ENCODE measurements around the gene MED12L.
A peak's percentile ranks its signal among the peaks of the same experiment; 100 is the strongest.

The MED12L gene

DNA sequence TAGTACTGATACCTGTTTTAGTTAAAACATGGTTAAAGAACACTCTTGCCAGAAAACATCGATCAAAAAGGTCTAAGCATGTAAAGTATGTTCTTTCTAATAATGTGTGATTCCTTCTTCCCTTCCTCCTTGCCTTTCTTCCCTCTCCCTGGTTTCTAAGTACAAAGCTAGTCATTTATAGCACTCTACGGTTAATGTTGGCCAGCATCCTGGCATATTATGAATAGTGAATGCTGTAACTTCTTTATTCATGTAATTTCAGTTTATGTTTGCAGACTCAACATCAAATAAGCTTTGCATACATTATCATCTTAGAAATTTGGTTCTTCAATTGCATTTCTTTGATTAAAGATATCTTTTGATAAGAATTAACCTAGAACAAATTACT, 272.0 kb downstream of the MED12L start:
- in situ Hi-C loops (cut with HindIII; ENCODE audit: low pct_unique_long_range_greater_than_20kb, low sequenced_read_pairs): no loop called here
- DNase-seq (ENCODE audit: low read depth in 1 of 2, low spot score in 1 of 2): no peak
- TF ChIP-seq JUND (IDR thresholded peaks at IDR 0.05; ENCODE audit: low read depth): no peak

DNA sequence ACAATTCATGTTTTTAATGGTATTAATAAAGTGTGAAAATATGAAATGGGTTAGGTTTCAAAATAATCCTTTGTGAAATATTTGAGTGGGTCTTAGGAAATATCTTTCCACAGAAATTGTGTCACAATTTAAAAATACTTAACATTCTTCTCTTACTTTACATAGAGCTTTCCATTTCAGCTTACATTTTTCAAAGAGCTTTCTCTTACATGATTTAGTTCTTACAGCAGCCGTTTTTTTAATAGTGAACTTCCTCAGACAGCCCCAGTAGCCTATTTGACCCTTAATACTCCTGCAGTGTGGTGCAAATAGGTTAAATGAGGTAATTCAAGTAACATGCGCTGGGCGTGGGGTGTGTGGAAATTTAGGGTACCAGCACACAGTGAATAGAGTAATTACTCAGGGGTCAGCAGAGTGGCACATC, 277.3 kb downstream of the MED12L start:
- in situ Hi-C loops (cut with HindIII; ENCODE audit: low pct_unique_long_range_greater_than_20kb, low sequenced_read_pairs): no loop called here
- no peak for DNase-seq (ENCODE audit: low read depth in 1 of 2, low spot score in 1 of 2)

DNA sequence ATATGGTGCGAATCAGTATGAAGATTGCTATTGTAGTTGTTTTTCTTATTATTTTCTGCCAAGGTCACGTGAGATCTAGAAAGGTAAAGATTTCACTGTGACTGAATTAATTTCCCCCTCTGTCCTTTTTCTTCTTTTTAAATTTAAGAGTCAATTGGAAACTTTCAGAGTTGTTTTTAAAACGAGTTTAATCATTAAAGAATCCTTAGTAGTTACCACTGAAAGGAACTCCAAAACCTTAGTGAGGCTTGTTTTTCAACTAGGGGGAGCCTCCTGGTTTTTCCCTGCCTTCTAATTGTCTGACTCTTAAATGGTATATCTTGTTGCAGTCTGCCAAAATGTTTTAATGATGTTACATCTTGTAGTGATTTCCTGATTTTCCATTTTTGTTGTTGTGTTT, 281.5 kb downstream of the MED12L start:
- DNase-seq (ENCODE audit: low read depth in 1 of 2, low spot score in 1 of 2): no peak
- TF ChIP-seq JUND (IDR thresholded peaks at IDR 0.05; ENCODE audit: low read depth): no peak
- in situ Hi-C loops (cut with HindIII; ENCODE audit: low pct_unique_long_range_greater_than_20kb, low sequenced_read_pairs): no loop called here

More for the DNA sequence above, 277.3 kb downstream of the MED12L start:
- no peak for TF ChIP-seq JUND (IDR thresholded peaks at IDR 0.05; ENCODE audit: low read depth)

DNA sequence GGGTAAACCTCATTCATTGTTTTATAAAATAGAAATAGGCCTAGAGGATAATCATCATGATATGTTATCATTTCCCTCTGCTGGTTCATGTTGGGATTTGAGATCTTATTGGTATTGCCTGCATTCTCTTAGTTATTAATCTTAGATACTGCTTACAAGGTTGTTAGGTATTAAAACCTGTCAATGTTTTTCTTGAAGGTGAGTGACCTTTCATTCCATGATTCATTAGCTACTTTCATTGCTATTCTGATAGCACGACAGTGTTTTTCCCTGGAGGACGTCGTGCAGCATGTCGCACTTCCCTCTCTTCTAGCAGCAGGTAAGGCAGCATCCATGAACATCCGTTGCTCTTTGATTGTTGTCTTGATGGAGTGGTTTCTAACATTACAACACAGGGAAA, 282.0 kb downstream of the MED12L start:
- in situ Hi-C loops (cut with HindIII; ENCODE audit: low pct_unique_long_range_greater_than_20kb, low sequenced_read_pairs): no loop called here
- no peak for TF ChIP-seq JUND (IDR thresholded peaks at IDR 0.05; ENCODE audit: low read depth)
- DNase-seq (ENCODE audit: low read depth in 1 of 2, low spot score in 1 of 2): no peak

DNA sequence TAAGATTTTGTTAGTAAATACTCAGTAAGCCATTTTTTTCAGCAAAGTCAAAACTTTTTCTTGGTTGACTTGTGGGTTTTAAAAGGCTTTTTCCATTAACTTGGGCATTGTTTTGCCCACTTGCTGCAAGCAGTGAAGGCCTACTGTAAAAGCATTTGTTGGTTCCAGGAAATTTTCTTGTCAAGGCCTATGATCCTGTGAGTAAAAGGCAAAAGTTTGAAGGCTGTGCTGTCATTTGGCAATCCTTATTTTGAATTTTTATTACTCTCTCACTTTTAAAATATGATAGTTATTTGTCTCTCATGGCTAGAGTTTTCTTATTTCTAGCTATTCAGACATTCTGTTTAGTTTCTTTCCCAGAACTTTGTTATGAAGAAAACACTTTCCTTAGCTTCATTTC, 286.1 kb downstream of the MED12L start:
- no peak for DNase-seq (ENCODE audit: low read depth in 1 of 2, low spot score in 1 of 2)
- in situ Hi-C loops (cut with HindIII; ENCODE audit: low pct_unique_long_range_greater_than_20kb, low sequenced_read_pairs): no loop called here
- no peak for TF ChIP-seq JUND (IDR thresholded peaks at IDR 0.05; ENCODE audit: low read depth)

DNA sequence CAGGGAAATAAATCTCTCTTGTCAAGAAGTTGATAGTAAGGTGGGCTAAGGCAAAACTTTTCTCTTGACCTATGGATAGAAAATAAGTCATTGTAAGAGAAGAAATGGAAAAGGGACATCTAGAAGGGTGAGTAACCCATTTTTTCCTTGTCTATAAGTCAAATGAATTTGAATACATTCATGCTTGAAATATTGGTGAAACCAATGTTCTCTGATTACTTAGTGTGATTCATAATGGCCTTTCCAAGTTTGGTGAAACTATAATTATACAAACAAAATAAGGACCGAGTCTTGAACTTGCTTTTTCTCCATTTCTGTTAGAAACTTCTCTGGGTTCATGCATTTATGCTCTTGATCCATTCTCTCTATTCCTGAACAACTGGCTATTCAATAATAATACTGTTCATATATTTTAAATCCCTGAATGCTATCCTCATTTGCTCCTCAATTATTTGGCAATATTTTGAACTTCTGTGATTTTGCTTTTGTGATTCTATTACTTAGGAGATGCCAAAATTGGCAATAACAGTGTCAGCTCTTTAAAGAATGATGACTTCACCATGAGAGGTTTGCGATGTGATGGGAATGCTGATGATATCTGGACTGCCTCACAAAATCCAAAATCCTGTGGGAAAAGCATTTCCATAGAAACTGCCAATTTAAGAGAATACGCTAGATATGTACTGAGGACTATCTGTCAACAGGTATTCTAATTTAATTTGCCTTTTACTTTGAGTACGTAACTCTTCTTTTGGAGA, 286.8 kb downstream of the MED12L start:
- DNase-seq (ENCODE audit: low read depth in 1 of 2, low spot score in 1 of 2): no peak
- no peak for TF ChIP-seq JUND (IDR thresholded peaks at IDR 0.05; ENCODE audit: low read depth)
- in situ Hi-C loops (cut with HindIII; ENCODE audit: low pct_unique_long_range_greater_than_20kb, low sequenced_read_pairs): no loop called here

DNA sequence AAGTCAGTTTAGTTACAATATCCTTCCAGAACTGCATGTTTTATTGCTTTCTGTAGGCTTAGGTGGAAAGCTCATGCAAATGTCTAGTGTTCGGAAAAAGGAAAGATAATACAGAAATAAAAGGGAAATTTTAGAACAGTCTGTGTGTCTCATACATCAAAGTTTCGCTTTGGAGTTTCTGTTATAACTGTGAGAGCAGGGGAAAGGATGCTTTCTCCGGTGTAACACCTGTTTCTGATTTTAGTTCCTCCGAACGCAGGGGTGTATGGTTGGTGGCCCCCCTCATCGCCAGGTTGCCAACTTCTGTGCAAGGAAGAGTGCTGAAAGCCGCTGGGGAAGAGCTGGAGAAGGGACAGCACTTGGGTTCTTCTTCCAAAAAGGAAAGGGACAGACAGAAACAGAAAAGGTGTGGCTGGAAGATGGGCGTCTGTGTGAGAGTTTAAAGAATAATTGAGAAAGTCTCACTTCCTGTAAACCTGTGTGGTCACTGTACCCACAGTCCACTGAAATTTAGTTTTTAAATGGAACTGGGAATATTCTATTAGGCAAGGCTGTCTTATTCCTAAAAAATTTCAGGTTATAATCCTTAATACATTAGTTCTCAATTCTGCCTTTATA, 292.4 kb downstream of the MED12L start:
- no peak for TF ChIP-seq JUND (IDR thresholded peaks at IDR 0.05; ENCODE audit: low read depth)
- in situ Hi-C loops (cut with HindIII; ENCODE audit: low pct_unique_long_range_greater_than_20kb, low sequenced_read_pairs): no loop called here
- no peak for DNase-seq (ENCODE audit: low read depth in 1 of 2, low spot score in 1 of 2)

DNA sequence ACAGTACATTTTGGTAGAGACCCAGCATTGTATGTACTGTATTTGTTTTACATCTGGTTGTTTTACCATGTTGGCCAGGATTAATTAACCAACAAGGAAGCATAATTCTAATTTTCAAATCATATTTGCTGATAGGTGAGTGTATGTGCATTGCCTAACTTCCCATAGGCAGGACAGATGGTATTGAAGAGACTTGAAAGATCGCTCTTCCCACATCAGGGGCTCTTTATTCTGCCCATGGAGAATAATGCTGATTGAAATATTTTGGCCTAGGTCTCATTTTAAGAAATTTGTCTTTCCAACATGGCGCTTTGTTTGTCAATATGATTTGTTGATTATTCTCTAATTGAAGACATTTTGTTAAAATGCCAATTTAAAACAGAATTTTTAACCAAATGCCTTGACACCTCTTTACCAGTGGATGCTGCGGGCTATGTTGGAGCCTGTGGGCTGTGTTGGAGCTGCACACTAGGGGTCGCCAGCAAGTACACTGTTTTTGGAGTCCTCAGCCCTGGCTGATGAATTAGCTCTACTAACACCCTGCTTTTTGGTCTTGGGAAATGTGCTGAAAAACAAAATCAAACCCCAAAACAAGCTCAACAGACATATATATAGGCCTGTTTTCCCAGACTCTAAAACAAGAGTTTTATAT, 293.7 kb downstream of the MED12L start:
- in situ Hi-C loops (cut with HindIII; ENCODE audit: low pct_unique_long_range_greater_than_20kb, low sequenced_read_pairs): no loop called here
- peak in 1 of 2 experiments; percentile 50 for DNase-seq (ENCODE audit: low read depth in 1 of 2, low spot score in 1 of 2)
- no peak for TF ChIP-seq JUND (IDR thresholded peaks at IDR 0.05; ENCODE audit: low read depth)

DNA sequence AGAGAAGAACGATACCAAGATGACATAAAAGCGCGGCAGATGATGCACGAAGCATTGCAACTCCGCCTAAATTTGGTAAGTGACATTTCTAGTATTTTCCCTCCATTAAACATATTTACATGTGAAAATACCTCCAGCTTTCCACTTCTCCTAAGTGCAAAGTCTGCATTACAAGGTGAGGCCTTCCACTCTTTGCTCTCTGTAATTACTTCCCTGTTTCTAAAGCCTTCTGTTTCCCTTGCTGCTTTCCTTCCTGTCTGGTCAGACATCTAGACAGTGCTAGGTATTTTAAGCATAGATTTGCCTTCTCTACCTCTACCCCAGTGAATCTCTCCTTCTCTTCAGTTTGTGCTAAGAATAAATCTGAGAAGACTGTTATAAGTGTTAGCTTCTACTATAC, 297.2 kb downstream of the MED12L start:
- no peak for TF ChIP-seq JUND (IDR thresholded peaks at IDR 0.05; ENCODE audit: low read depth)
- in situ Hi-C loops (cut with HindIII; ENCODE audit: low pct_unique_long_range_greater_than_20kb, low sequenced_read_pairs): no loop called here
- no peak for DNase-seq (ENCODE audit: low read depth in 1 of 2, low spot score in 1 of 2)

DNA sequence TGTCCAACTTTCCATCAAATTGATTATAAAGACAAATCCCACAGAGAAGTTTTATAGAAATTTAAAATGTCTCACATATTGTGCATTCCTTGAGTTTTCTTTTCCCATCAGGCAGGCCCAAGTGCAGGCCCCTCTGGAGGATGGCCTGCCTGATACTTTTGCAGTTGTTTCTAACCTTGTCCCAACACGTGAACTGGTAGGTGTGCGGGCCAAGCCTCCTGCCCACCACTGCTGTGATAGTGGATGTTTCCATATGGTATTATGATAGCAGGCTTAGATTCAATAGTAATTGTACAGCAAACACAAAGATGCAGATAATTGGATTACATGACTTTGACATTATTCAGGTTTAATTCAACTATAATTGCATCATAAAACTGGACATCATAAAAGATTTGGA, 297.6 kb downstream of the MED12L start:
- in situ Hi-C loops (cut with HindIII; ENCODE audit: low pct_unique_long_range_greater_than_20kb, low sequenced_read_pairs): no loop called here
- no peak for DNase-seq (ENCODE audit: low read depth in 1 of 2, low spot score in 1 of 2)
- TF ChIP-seq JUND (IDR thresholded peaks at IDR 0.05; ENCODE audit: low read depth): no peak

DNA sequence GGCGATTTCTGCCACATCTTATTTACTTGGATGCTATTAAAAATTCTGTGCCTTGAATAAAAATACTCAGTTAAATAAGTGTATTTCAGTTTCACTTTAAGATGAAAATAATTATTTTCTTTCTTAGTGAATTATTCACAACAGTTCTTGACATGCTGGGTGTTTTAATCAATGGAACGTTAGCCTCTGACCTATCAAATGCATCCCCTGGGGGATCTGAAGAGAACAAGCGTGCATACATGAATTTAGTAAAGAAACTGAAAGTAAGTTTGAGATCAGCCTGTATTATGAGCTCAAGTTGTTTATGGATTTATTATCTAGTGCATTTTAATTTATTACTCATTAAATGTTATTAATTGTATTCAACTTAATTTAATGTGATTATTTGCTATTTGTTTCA, 298.5 kb downstream of the MED12L start:
- no peak for DNase-seq (ENCODE audit: low read depth in 1 of 2, low spot score in 1 of 2)
- in situ Hi-C loops (cut with HindIII; ENCODE audit: low pct_unique_long_range_greater_than_20kb, low sequenced_read_pairs): no loop called here
- TF ChIP-seq JUND (IDR thresholded peaks at IDR 0.05; ENCODE audit: low read depth): no peak

DNA sequence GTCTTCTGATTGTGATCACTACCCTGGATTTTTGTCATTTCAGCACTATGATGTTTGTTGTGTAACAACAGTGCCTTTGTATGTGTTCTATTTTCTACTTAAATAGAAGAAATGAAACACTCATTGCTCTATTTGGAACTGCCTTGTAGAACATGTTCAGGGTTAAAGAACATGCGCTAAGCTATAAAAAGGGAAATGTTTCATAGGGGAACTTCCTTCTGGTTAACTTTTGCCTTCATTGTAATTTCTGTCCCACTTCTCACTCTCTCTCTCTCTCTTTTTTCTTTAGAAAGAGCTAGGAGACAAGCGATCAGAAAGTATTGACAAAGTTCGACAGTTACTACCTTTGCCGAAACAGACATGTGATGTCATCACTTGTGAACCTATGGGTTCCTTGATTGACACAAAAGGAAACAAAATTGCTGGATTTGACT, 299.3 kb downstream of the MED12L start, which contains the start of gene P2RY12:
TSS of gene P2RY12 (minus strand) at position 13 of the 434 bp plus-strand sequence. CDS start 45,908 bp downstream, outside the sequence.
- in situ Hi-C loops (cut with HindIII; ENCODE audit: low pct_unique_long_range_greater_than_20kb, low sequenced_read_pairs): no loop called here
- TF ChIP-seq JUND (IDR thresholded peaks at IDR 0.05; ENCODE audit: low read depth): no peak
- no peak for DNase-seq (ENCODE audit: low read depth in 1 of 2, low spot score in 1 of 2)

DNA sequence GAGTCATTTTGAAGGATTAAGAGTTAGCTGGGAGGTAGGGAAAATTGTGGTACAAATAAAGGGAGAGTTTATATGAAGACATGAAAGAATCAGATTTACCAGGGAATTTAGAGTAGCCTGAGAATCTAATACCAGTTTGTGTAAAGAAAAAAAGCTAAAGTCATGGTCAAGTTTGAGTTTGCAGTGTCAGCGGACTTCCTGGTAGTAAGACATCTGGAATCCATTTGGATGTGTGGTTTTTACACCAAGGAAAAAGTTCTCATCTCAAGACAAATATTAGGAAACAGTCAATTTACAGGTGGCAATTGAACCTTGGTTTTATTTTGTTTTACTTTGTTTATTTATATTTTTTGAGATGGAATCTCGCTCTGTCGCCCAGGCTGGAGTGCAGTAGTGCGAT, 300.6 kb downstream of the MED12L start:
- TF ChIP-seq JUND (IDR thresholded peaks at IDR 0.05; ENCODE audit: low read depth): no peak
- no peak for DNase-seq (ENCODE audit: low read depth in 1 of 2, low spot score in 1 of 2)
- in situ Hi-C loops (cut with HindIII; ENCODE audit: low pct_unique_long_range_greater_than_20kb, low sequenced_read_pairs): no loop called here
